ENCODE results near the gene CIB2. TPM values are rescaled to one million over a fixed set of nuclear protein-coding genes. Genes with fewer than 3 reads are reported as not detected.
A peak's percentile ranks its signal among the peaks of the same experiment; 100 is the strongest.

The CIB2 gene
- total RNA-seq = 10 to 100 TPM; 40.6 to 41.7 TPM
- polyA plus RNA-seq (2013, experiment 1 of 2) = 42.9 TPM
- polyA plus RNA-seq (2013, experiment 2 of 2) = 38.6 TPM
- long read RNA-seq, experiment 1, transcript CIB2-201 (6 exons, 1,598 nt) = major isoform, 11 of 37 reads
- long read RNA-seq, experiment 1, partial matches to known transcripts = 2 of 37 reads
- long read RNA-seq, experiment 1, other reads (novel, unspliced or antisense) = 20 of 37 reads
- long read RNA-seq, experiment 2, transcript CIB2-201 (6 exons, 1,598 nt) = major isoform, 47 of 93 reads
- long read RNA-seq, experiment 2, transcript CIB2-202 (5 exons, 1,511 nt) = minor isoform, 14 of 93 reads
- long read RNA-seq, experiment 2, partial matches to known transcripts = 16 of 93 reads
- long read RNA-seq, experiment 2, other reads (novel, unspliced or antisense) = 10 of 93 reads
- long read RNA-seq, experiment 3, partial matches to known transcripts = 0 of 2 reads
- long read RNA-seq, experiment 3, other reads (novel, unspliced or antisense) = 1 of 2 reads
- long read RNA-seq, experiment 4, partial matches to known transcripts = 0 of 2 reads
- long read RNA-seq, experiment 4, other reads (novel, unspliced or antisense) = 1 of 2 reads

DNA sequence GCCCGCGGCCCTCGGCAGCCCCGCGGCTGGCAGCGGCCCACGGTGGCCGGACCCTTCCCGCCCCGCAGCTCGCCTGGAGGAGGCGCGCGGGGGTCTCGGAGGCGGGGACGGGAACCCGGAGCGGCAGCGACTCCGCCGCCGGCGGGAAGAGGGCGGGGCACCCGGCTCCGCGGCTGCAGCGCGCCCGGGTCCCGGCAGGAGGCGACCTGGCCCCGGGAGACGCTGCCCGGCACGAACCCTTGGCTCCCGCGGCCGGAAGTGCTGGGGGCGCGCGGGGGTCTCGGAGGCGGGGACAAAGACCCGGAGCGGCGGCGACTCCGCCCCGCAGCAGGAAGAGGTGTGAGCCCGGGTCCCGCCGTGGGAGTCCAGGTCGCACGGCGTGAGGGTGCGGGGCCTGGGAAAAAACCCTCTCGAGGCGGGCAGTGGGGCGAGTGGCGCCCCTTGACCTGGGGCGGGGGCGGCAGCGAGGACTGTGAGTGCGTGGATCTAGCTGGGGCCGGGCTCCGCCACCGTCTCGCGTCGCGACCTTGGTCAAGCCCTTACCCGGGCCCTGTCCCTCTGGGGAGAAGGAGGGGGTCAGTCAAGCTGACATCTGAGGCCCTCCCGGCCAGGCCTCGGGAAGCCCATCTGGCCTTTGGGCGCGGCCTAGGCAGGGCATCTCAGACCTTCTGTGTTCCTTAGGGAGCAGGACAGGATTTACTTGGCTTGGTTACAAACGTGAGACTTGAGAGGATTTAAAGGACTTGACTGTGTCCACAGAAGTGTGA is at the start of gene CIB2:
Gene CIB2 (minus strand): TSS at position 151 of the 767 bp plus-strand sequence. CDS start 230 bp downstream, outside the sequence.
- Histone ChIP-seq H3K27ac (ENCODE audit: low read depth, low read length) (peak within 1 kb of the TSS; percentile 50), H3K9ac (ENCODE audit: extremely low read depth, low read length, poor library complexity, severe bottlenecking) (peak within 1 kb of the TSS; percentile 62), H3K36me3 (ENCODE audit: control insufficient read depth, insufficient read depth, low read length) (no peaks in the 10 kb centered on the region), H3K27me3 (ENCODE audit: control insufficient read depth, insufficient read depth, low read length, poor library complexity, severe bottlenecking) (no peaks in the 10 kb centered on the region), H3K4me1 (ENCODE audit: control insufficient read depth, insufficient read depth, low read length) (no peaks in the 10 kb centered on the region), H3K9me3 (ENCODE audit: control insufficient read depth, low read length) (no peaks in the 10 kb centered on the region), H3K4me3 (ENCODE audit: low read length) (peak within 1 kb of the TSS; percentile 85)
- no peaks in the 10 kb centered on the region for H3K9me3 Mint-ChIP-seq
- WGBS, 2 experiments (ENCODE audit: insufficient coverage in 1 of 2, insufficient read length in 1 of 2) = 0 to 1% methylated on average over 29 to 79 of the region's 79 CpGs
- TF ChIP-seq, protein P1, sequence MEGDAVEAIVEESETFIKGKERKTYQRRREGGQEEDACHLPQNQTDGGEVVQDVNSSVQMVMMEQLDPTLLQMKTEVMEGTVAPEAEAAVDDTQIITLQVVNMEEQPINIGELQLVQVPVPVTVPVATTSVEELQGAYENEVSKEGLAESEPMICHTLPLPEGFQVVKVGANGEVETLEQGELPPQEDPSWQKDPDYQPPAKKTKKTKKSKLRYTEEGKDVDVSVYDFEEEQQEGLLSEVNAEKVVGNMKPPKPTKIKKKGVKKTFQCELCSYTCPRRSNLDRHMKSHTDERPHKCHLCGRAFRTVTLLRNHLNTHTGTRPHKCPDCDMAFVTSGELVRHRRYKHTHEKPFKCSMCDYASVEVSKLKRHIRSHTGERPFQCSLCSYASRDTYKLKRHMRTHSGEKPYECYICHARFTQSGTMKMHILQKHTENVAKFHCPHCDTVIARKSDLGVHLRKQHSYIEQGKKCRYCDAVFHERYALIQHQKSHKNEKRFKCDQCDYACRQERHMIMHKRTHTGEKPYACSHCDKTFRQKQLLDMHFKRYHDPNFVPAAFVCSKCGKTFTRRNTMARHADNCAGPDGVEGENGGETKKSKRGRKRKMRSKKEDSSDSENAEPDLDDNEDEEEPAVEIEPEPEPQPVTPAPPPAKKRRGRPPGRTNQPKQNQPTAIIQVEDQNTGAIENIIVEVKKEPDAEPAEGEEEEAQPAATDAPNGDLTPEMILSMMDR (conservative IDR thresholded peaks at IDR 0.05) = peak; percentile 83
- peaks cover 32% of the 10 kb centered on the region for H3K4me1 Mint-ChIP-seq
- H3K27ac Mint-ChIP-seq = peak within 1 kb of the TSS; percentile 88
- H3K4me3 Mint-ChIP-seq = peak within 1 kb of the TSS; percentile 78
- H3K36me3 Mint-ChIP-seq (ENCODE audit: low read depth) = peaks cover 2% of the 10 kb centered on the region
- H3K27me3 Mint-ChIP-seq (ENCODE audit: insufficient read depth) = no peaks in the 10 kb centered on the region
- DNase-seq = peak; percentile 94

DNA sequence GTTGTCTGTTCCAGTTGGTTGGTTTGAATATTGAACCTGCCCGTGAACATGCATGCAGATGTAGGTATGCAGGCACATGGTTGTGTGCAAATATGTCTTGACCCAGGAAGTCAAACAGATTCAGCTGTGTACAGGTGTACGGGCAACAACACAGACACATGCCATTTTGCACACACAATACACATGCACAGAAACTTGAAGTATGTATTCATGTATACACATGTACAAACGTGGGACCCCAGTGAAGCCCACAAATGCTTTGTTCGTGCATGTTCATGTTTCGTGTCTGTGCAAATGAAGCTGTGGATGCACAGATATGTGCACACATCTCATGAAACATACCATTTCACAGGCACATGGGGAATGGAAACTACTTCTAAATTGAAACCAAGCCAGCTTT is 48.7 kb upstream of the CIB2 start:
- H3K36me3 Mint-ChIP-seq (ENCODE audit: low read depth) = no peaks in the 10 kb centered on the region
- H3K36me3 ChIP-seq (ENCODE audit: control insufficient read depth, insufficient read depth, low read length) = no peaks in the 10 kb centered on the region
- H3K27ac ChIP-seq (ENCODE audit: low read depth, low read length) = no peak overlapping the region
- no peak overlapping the region for H3K4me3 Mint-ChIP-seq
- H3K4me3 ChIP-seq (ENCODE audit: low read length) = no peak overlapping the region
- no peaks in the 10 kb centered on the region for H3K27me3 Mint-ChIP-seq (ENCODE audit: insufficient read depth)
- H3K9me3 Mint-ChIP-seq = no peaks in the 10 kb centered on the region
- no peaks in the 10 kb centered on the region for H3K27me3 ChIP-seq (ENCODE audit: control insufficient read depth, insufficient read depth, low read length, poor library complexity, severe bottlenecking)
- no peaks in the 10 kb centered on the region for H3K4me1 Mint-ChIP-seq
- H3K4me1 ChIP-seq (ENCODE audit: control insufficient read depth, insufficient read depth, low read length) = no peaks in the 10 kb centered on the region
- H3K27ac Mint-ChIP-seq = no peak overlapping the region
- no peak overlapping the region for H3K9ac ChIP-seq (ENCODE audit: extremely low read depth, low read length, poor library complexity, severe bottlenecking)
- DNase-seq = no peak
- no peaks in the 10 kb centered on the region for H3K9me3 ChIP-seq (ENCODE audit: control insufficient read depth, low read length)
- TF ChIP-seq, protein P1 (conservative IDR thresholded peaks at IDR 0.05) = no peak
- 85 to 86% methylated on average over 3 to 5 of the region's 5 CpGs for WGBS, 2 experiments (ENCODE audit: insufficient coverage in 1 of 2, insufficient read length in 1 of 2)

DNA sequence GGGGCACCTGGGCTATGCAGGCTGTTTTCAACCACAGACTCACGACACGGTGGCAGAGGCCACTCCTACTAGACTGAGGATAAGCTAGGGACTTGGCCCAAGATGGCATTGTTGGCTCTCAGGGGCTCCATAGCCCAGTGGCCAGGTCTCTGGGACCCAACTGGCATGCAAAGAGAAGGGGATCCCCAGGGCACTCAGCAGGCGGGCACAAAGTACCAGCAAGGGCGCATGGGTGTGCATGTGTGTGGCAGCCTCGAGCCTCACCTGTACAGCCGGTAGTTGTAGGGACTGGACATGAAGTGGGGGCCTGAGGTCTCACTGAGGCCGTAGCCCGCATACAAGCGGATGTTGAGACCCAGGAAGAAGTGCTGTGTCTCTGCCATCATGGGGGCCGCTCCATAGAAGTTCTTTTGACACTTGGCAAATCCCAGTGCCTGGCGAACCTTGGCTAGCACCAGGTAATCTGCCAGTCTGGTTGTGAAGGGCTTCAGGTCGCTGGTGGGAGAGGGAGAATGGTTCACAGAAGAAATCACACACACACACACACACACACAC is 48.1 kb upstream of the CIB2 start:
- no peak overlapping the region for H3K27ac Mint-ChIP-seq
- no peaks in the 10 kb centered on the region for H3K36me3 ChIP-seq (ENCODE audit: control insufficient read depth, insufficient read depth, low read length)
- no peak overlapping the region for H3K27ac ChIP-seq (ENCODE audit: low read depth, low read length)
- TF ChIP-seq, protein P1 (conservative IDR thresholded peaks at IDR 0.05) = no peak
- H3K27me3 Mint-ChIP-seq (ENCODE audit: insufficient read depth) = no peaks in the 10 kb centered on the region
- WGBS, 2 experiments (ENCODE audit: insufficient coverage in 1 of 2, insufficient read length in 1 of 2) = 90 to 94% methylated on average over 9 to 11 of the region's 12 CpGs
- H3K9me3 Mint-ChIP-seq = no peaks in the 10 kb centered on the region
- H3K4me1 Mint-ChIP-seq = no peaks in the 10 kb centered on the region
- H3K4me1 ChIP-seq (ENCODE audit: control insufficient read depth, insufficient read depth, low read length) = no peaks in the 10 kb centered on the region
- no peak overlapping the region for H3K9ac ChIP-seq (ENCODE audit: extremely low read depth, low read length, poor library complexity, severe bottlenecking)
- no peaks in the 10 kb centered on the region for H3K36me3 Mint-ChIP-seq (ENCODE audit: low read depth)
- H3K4me3 ChIP-seq (ENCODE audit: low read length) = no peak overlapping the region
- no peaks in the 10 kb centered on the region for H3K9me3 ChIP-seq (ENCODE audit: control insufficient read depth, low read length)
- H3K27me3 ChIP-seq (ENCODE audit: control insufficient read depth, insufficient read depth, low read length, poor library complexity, severe bottlenecking) = no peaks in the 10 kb centered on the region
- DNase-seq = no peak
- H3K4me3 Mint-ChIP-seq = no peak overlapping the region

Data from endodermal cell (in vitro differentiated cells).